GM12892 (cell line): ENCODE data around the gene GALNT2.

Source experiments
- POLR2A ChIP-seq: IDR thresholded peaks from 2 replicates; pipeline ENCODE4 v1.6.1; 2011; ENCODE audit warnings: low read depth, low read length, control low read depth
- POLR2AphosphoS5 ChIP-seq: IDR thresholded peaks from 2 replicates; pipeline ENCODE4 v1.6.1; 2011; ENCODE audit warnings: low read depth, low read length, control low read depth
- TAF1 ChIP-seq: IDR thresholded peaks from 2 replicates; pipeline ENCODE4 v1.6.1; 2011; ENCODE audit warnings: low read depth, mild to moderate bottlenecking, control low read depth, low read length, borderline replicate concordance

DNA sequence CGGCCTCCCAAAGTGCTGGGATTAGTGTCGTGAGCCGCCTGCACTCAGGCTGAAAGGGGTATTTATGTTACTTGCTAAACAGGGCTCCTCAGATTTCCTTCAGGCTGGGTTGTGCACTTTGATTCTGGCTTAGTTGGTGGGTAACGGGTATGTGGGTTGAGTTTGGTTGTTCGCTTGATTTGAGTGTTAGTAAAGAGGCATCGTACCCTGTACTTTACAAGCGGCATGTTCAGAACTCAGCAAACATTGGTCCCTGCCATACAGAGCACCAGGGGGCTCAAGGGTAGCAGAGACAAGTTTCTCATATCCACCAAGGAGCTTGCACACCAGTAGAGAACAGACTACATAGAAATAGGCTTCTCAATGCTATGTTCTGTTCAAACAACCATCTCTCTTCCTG, 211.3 kb downstream of the GALNT2 start:
- no peak for TF ChIP-seq POLR2A
- TF ChIP-seq TAF1 = no peak
- no peak for TF ChIP-seq POLR2AphosphoS5
